ENCODE data around the gene RGS11. TPM values are rescaled to one million over a fixed set of nuclear protein-coding genes. Genes with fewer than 3 reads are reported as not detected.

The RGS11 gene
- total RNA-seq, 1 donor, result 0.36 TPM

- peak; percentile 27 for DNase-seq (ENCODE audit: insufficient read length, low spot score, missing footprints)
- TF ChIP-seq, protein P1, sequence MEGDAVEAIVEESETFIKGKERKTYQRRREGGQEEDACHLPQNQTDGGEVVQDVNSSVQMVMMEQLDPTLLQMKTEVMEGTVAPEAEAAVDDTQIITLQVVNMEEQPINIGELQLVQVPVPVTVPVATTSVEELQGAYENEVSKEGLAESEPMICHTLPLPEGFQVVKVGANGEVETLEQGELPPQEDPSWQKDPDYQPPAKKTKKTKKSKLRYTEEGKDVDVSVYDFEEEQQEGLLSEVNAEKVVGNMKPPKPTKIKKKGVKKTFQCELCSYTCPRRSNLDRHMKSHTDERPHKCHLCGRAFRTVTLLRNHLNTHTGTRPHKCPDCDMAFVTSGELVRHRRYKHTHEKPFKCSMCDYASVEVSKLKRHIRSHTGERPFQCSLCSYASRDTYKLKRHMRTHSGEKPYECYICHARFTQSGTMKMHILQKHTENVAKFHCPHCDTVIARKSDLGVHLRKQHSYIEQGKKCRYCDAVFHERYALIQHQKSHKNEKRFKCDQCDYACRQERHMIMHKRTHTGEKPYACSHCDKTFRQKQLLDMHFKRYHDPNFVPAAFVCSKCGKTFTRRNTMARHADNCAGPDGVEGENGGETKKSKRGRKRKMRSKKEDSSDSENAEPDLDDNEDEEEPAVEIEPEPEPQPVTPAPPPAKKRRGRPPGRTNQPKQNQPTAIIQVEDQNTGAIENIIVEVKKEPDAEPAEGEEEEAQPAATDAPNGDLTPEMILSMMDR (IDR thresholded peaks at IDR 0.05; ENCODE audit: extremely low read depth, low read depth, low read length), result no peak
- H4K20me1 ChIP-seq (ENCODE audit: insufficient read depth, low read length), result peaks cover 4% of the 10 kb centered on the region
- no peaks in the 10 kb centered on the region for H3K9me3 ChIP-seq (ENCODE audit: low read depth, low read length)
- H3K4me1 ChIP-seq (ENCODE audit: insufficient read depth, low read length), result no peaks in the 10 kb centered on the region
- no peak overlapping the region for H3K4me3 ChIP-seq (ENCODE audit: insufficient read depth, low read length)
- no peak overlapping the region for H3K27ac ChIP-seq (ENCODE audit: low read depth, low read length)
- no peaks in the 10 kb centered on the region for H3K27me3 ChIP-seq (ENCODE audit: insufficient read depth, low read length)
- peaks cover 8% of the 10 kb centered on the region for H3K36me3 ChIP-seq (ENCODE audit: insufficient read depth, low read length)
- H2AFZ ChIP-seq (ENCODE audit: low read length), result no peak overlapping the region
- no peaks in the 10 kb centered on the region for H3K79me2 ChIP-seq (ENCODE audit: insufficient read depth, low read length)
- no peak overlapping the region for H3K4me2 ChIP-seq (ENCODE audit: insufficient read depth, low read length)
Observed at GRCh38 chr16:263944-264343, 11.8 kb downstream of the RGS11 start.

GRCh38 chr16:263182-263774, 12.5 kb downstream of the RGS11 start:
- TF ChIP-seq, protein P1 (IDR thresholded peaks at IDR 0.05; ENCODE audit: extremely low read depth, low read depth, low read length), result no peak
- H2AFZ ChIP-seq (ENCODE audit: low read length), result no peak overlapping the region

GRCh38 chr16:262121-262745, 13.5 kb downstream of the RGS11 start:
- Histone ChIP-seq H4K20me1 (ENCODE audit: insufficient read depth, low read length) (peaks cover 4% of the 10 kb centered on the region), H3K27ac (ENCODE audit: low read depth, low read length) (no peak overlapping the region), H3K9me3 (ENCODE audit: low read depth, low read length) (no peaks in the 10 kb centered on the region), H3K79me2 (ENCODE audit: insufficient read depth, low read length) (no peaks in the 10 kb centered on the region), H2AFZ (ENCODE audit: low read length) (no peak overlapping the region), H3K4me3 (ENCODE audit: insufficient read depth, low read length) (no peak overlapping the region), H3K4me1 (ENCODE audit: insufficient read depth, low read length) (no peaks in the 10 kb centered on the region), H3K4me2 (ENCODE audit: insufficient read depth, low read length) (no peak overlapping the region), H3K36me3 (ENCODE audit: insufficient read depth, low read length) (peaks cover 8% of the 10 kb centered on the region), H3K27me3 (ENCODE audit: insufficient read depth, low read length) (no peaks in the 10 kb centered on the region)
- peak; percentile 57 for DNase-seq (ENCODE audit: insufficient read length, low spot score, missing footprints)
- TF ChIP-seq, protein P1 (IDR thresholded peaks at IDR 0.05; ENCODE audit: extremely low read depth, low read depth, low read length), result no peak

More at GRCh38 chr16:263182-263774, 12.5 kb downstream of the RGS11 start:
- no peak overlapping the region for H3K4me3 ChIP-seq (ENCODE audit: insufficient read depth, low read length)
- DNase-seq (ENCODE audit: insufficient read length, low spot score, missing footprints), result peak; percentile 68
- H3K79me2 ChIP-seq (ENCODE audit: insufficient read depth, low read length), result no peaks in the 10 kb centered on the region
- H3K9me3 ChIP-seq (ENCODE audit: low read depth, low read length), result no peaks in the 10 kb centered on the region
- no peak overlapping the region for H3K27ac ChIP-seq (ENCODE audit: low read depth, low read length)
- peaks cover 4% of the 10 kb centered on the region for H4K20me1 ChIP-seq (ENCODE audit: insufficient read depth, low read length)
- H3K4me2 ChIP-seq (ENCODE audit: insufficient read depth, low read length), result no peak overlapping the region
- no peaks in the 10 kb centered on the region for H3K4me1 ChIP-seq (ENCODE audit: insufficient read depth, low read length)
- peaks cover 8% of the 10 kb centered on the region for H3K36me3 ChIP-seq (ENCODE audit: insufficient read depth, low read length)
- H3K27me3 ChIP-seq (ENCODE audit: insufficient read depth, low read length), result no peaks in the 10 kb centered on the region

GRCh38 chr16:261031-261691, 14.6 kb downstream of the RGS11 start:
- no peak overlapping the region for H3K4me3 ChIP-seq (ENCODE audit: insufficient read depth, low read length)
- no peak overlapping the region for H3K4me2 ChIP-seq (ENCODE audit: insufficient read depth, low read length)
- H3K27ac ChIP-seq (ENCODE audit: low read depth, low read length), result no peak overlapping the region
- no peaks in the 10 kb centered on the region for H3K4me1 ChIP-seq (ENCODE audit: insufficient read depth, low read length)
- no peaks in the 10 kb centered on the region for H3K9me3 ChIP-seq (ENCODE audit: low read depth, low read length)
- peaks cover 8% of the 10 kb centered on the region for H3K36me3 ChIP-seq (ENCODE audit: insufficient read depth, low read length)
- peak; percentile 65 for DNase-seq (ENCODE audit: insufficient read length, low spot score, missing footprints)
- H3K79me2 ChIP-seq (ENCODE audit: insufficient read depth, low read length), result no peaks in the 10 kb centered on the region
- no peaks in the 10 kb centered on the region for H4K20me1 ChIP-seq (ENCODE audit: insufficient read depth, low read length)
- no peak overlapping the region for H2AFZ ChIP-seq (ENCODE audit: low read length)
- TF ChIP-seq, protein P1 (IDR thresholded peaks at IDR 0.05; ENCODE audit: extremely low read depth, low read depth, low read length), result no peak
- H3K27me3 ChIP-seq (ENCODE audit: insufficient read depth, low read length), result no peaks in the 10 kb centered on the region
